ENCODE measurements around the gene GOLGA8A.

GOLGA8A gene, protein sequence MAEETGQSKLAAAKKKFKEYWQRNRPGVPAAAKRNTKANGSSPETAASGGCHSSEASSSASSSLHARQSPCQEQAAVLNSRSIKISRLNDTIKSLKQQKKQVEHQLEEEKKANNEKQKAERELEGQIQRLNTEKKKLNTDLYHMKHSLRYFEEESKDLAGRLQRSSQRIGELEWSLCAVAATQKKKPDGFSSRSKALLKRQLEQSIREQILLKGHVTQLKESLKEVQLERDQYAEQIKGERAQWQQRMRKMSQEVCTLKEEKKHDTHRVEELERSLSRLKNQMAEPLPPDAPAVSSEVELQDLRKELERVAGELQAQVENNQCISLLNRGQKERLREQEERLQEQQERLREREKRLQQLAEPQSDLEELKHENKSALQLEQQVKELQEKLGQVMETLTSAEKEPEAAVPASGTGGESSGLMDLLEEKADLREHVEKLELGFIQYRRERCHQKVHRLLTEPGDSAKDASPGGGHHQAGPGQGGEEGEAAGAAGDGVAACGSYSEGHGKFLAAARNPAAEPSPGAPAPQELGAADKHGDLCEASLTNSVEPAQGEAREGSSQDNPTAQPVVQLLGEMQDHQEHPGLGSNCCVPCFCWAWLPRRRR

DNA sequence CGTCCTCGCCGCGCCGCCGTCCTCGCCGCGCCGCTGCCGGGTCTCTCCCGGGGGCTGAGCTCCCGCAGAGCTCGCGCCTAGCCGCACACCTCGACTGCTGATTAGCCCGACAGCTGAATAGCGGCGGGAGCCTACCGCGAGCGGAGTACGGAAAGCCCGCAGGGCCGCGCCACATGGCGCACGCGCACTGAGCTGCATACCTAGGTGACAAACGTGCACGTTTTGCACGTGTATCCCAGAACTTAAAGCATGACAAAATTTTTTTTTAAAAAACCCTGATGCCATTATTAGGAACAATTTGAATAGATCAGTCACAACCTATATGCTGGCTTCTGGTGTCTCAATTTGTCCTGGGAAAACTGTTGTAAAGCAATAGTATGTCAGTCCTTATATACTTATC lies at the start of gene GOLGA8A:
Gene GOLGA8A, minus strand, starts transcription at position 122 of the 400 bp plus-strand sequence. CDS start 48,117 bp downstream, outside the sequence.
- peaks cover 25% of the 10 kb centered on the region for H3K4me1 Mint-ChIP-seq
- peak within 1 kb of the TSS; percentile 96 for H3K4me3 Mint-ChIP-seq
- H3K27me3 Mint-ChIP-seq = no peaks in the 10 kb centered on the region
- peaks cover 9% of the 10 kb centered on the region for H3K36me3 Mint-ChIP-seq
- peak within 1 kb of the TSS; percentile 100 for H3K27ac Mint-ChIP-seq
- H3K9me3 Mint-ChIP-seq = no peaks in the 10 kb centered on the region

DNA sequence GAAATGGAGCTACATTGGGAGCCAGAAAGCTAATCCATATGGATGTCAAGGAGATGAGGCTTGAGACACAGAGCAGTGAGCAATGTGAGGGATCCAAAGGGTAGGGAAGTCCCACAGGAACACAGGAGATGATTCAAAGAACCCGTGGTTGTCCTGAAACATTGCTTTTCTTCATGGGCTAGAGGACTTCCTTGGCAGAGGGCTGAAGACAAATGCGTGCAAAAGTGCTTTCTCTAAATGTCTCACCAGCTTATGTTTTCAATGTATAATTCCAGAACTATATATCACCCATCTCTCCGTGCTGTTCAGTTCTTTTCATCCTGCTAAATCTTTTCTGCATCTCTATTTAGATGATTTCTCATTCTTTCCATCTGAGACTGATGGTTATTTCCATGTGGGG lies 46.0 kb upstream of the GOLGA8A start:
- H3K27me3 Mint-ChIP-seq = peaks cover 45% of the 10 kb centered on the region

DNA sequence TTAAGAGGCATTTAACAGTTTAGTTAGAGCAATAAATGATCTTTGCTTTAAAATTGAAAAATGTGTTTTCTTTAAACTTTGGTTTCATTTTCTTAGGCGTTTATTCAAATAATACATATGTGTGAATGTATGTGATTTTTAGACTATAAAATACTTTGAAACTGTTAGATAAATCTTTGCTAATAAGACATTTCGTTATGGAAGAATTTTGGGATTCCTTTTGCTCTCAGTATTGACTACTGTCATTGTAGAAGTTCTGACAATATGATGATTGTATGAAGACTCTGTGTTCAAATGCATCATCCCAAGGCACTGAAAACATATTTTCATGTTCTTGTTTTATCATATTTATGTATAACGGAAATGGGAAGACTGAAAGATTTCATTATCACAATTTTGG lies 43.8 kb upstream of the GOLGA8A start:
- Mint-ChIP-seq H3K9me3 (no peaks in the 10 kb centered on the region), H3K36me3 (no peaks in the 10 kb centered on the region), H3K4me1 (no peaks in the 10 kb centered on the region), H3K4me3 (no peak overlapping the region), H3K27me3 (peaks cover 36% of the 10 kb centered on the region), H3K27ac (no peak overlapping the region)

More for the DNA sequence above, 46.0 kb upstream of the GOLGA8A start:
- H3K36me3 Mint-ChIP-seq = no peaks in the 10 kb centered on the region
- H3K9me3 Mint-ChIP-seq = no peaks in the 10 kb centered on the region
- H3K4me3 Mint-ChIP-seq = no peak overlapping the region
- H3K27ac Mint-ChIP-seq = no peak overlapping the region
- H3K4me1 Mint-ChIP-seq = no peaks in the 10 kb centered on the region

DNA sequence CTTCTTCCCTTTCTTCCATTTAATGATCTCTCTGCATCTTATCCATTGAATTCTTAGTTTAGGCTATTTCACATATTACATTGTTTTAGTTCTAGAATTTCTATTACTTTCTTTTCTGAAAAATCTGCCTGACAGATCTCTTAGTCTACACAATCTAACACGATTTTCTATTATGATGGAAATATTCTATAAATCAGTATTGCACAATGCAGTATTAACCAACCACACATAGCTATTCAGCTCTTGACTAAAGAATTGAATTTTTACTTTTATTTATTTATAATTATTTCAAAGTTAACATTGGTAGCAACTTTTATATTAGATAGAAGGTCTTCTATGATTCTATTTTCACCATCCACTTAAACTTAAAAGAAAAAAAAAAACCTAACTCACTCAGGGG lies 36.2 kb upstream of the GOLGA8A start:
- Mint-ChIP-seq H3K4me3 (no peak overlapping the region), H3K4me1 (peaks cover 8% of the 10 kb centered on the region), H3K27ac (no peak overlapping the region), H3K36me3 (no peaks in the 10 kb centered on the region), H3K27me3 (peaks cover 17% of the 10 kb centered on the region), H3K9me3 (no peaks in the 10 kb centered on the region)

DNA sequence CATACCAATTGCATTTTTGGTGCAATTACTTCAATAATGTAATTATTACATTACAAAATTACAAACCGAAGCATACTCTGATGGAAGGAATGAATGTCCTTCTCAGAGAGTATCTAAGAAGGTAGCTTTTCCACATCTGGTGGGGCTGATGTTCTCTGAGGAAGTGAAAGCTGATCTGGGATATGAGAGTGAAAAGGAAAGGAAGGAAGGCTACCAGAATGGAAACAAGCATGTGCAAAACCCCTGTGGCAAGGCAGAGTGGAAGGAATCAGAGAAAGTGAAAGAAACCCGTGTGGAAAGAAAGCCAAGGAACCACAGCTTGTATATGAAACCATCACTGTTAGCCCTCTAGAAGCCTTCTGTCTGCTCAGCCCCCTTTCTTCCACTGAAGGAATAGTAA lies 35.3 kb upstream of the GOLGA8A start:
- H3K36me3 Mint-ChIP-seq = no peaks in the 10 kb centered on the region
- no peaks in the 10 kb centered on the region for H3K9me3 Mint-ChIP-seq
- H3K4me3 Mint-ChIP-seq = no peak overlapping the region
- H3K27ac Mint-ChIP-seq = no peak overlapping the region
- peaks cover 15% of the 10 kb centered on the region for H3K27me3 Mint-ChIP-seq
- H3K4me1 Mint-ChIP-seq = peaks cover 11% of the 10 kb centered on the region

DNA sequence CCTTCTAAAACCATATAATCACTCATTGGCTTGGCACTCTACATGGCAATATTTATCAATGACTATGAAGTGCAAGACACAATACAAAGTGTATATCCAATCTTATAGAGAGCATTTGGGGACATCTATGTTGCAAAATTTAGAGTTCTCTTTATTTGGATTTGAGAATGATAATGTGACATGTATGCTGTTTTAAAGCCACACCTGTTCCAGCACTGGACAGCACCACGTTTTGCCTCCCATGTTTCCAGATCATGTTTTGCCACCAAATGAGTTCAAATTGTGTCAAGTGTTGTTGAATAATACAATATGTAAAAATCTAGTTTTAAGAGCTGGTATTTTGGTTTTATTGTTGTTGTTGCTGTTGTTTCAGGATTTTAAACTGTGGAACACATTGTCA lies 33.3 kb upstream of the GOLGA8A start:
- Mint-ChIP-seq H3K9me3 (no peaks in the 10 kb centered on the region), H3K27ac (no peak overlapping the region), H3K4me3 (no peak overlapping the region), H3K27me3 (peaks cover 11% of the 10 kb centered on the region), H3K4me1 (peaks cover 11% of the 10 kb centered on the region), H3K36me3 (no peaks in the 10 kb centered on the region)

DNA sequence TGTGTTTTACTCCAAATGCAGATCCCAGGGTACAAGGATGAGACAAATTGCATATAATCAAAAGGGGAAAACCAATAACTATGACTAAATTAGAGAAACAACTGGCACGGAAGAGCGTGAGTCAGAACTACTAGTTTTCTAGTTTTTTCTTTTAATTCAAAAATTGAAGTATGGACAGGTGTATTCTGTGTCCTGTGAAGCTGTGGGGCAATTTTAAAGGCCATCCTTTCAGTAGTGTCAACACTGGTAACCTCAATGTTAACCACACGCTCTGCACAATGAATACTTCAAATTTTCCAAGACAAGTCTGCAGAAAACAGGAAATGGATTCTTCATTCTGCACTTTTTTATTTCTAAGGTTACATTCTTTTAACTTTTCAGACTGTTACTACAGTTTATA lies 32.5 kb upstream of the GOLGA8A start:
- Mint-ChIP-seq H3K4me3 (no peak overlapping the region), H3K27ac (peak overlapping the region; percentile 38), H3K4me1 (peaks cover 11% of the 10 kb centered on the region), H3K9me3 (no peaks in the 10 kb centered on the region), H3K27me3 (peaks cover 6% of the 10 kb centered on the region), H3K36me3 (no peaks in the 10 kb centered on the region)

DNA sequence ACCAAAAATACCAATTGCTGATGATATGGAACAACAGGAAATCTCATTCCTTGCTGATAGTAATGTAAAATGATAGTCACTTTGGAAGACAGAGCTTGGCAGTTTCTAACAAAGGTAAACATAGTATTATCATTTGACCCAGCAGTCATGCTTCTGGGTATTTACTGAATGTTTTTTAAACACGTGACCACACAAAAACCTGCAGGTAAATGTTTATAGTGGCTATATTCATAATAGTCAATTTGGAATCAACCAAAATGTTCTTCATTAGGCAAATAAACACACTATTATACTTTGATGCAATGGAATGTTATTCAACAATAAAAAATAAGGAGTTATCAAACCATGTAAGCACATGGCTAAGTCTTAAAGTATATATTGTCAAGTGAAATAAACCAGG lies 24.1 kb upstream of the GOLGA8A start:
- H3K27me3 Mint-ChIP-seq = peaks cover 10% of the 10 kb centered on the region
- H3K4me3 Mint-ChIP-seq = no peak overlapping the region
- no peaks in the 10 kb centered on the region for H3K36me3 Mint-ChIP-seq
- H3K9me3 Mint-ChIP-seq = no peaks in the 10 kb centered on the region
- H3K27ac Mint-ChIP-seq = no peak overlapping the region
- H3K4me1 Mint-ChIP-seq = no peaks in the 10 kb centered on the region

DNA sequence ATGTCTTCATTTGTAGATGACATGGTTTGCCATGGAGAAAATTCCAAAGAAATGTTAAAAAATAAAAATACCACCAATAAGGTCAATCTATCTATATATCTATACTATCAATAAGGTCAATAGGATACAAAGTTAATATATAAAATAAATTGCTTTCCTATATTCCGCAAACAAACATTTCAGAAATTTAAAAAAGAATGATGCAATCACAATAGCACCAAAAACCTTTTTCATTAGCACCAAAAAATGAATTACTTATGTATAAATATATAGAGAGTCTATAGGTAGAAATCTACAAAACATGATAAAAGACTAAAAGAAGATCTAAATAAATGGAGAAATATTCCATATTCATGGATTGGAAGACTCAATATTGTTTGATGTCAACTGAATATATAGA lies 22.8 kb upstream of the GOLGA8A start:
- H3K9me3 Mint-ChIP-seq = no peaks in the 10 kb centered on the region
- no peak overlapping the region for H3K4me3 Mint-ChIP-seq
- H3K27me3 Mint-ChIP-seq = peaks cover 12% of the 10 kb centered on the region
- H3K4me1 Mint-ChIP-seq = no peaks in the 10 kb centered on the region
- no peaks in the 10 kb centered on the region for H3K36me3 Mint-ChIP-seq
- no peak overlapping the region for H3K27ac Mint-ChIP-seq

DNA sequence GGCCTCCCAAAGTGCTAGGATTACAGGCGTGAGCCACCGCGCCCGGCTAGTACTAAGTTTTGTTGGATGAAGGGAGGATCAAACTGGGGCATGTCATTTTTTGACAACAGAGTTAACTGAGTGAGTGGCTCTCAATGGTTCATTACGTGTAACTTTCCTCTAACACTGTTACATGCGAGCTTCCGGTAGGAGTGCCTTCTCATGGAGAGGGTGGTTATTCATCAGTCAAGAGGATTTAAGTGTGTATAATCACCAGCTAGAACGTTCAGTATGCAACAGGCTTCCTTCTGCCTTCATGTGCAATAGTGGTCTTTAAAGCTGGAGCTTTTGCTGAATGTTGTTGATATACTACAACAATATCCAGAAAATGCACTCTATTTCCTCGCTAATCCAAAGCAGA lies 19.1 kb upstream of the GOLGA8A start:
- no peak overlapping the region for H3K27ac Mint-ChIP-seq
- H3K4me1 Mint-ChIP-seq = no peaks in the 10 kb centered on the region
- H3K9me3 Mint-ChIP-seq = no peaks in the 10 kb centered on the region
- H3K27me3 Mint-ChIP-seq = peaks cover 14% of the 10 kb centered on the region
- H3K36me3 Mint-ChIP-seq = no peaks in the 10 kb centered on the region
- no peak overlapping the region for H3K4me3 Mint-ChIP-seq

DNA sequence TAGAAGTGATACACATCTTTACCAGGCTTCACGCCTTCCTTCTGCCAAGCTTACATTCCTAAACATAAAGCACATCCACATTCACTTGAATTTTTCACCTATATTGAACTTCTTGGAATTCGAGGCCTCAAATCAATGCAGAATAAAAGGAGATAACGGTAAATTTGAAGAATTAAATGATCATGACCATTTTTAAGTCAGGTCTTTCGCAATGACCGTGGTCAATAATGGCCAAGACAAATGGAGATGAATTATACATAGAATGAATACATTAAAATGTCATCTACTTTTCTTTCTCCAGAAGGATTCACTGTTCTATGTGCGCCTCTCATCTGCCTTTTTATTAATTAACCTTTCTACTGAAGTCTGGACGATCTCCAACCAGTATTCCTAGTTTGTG lies 5.3 kb upstream of the GOLGA8A start:
- Mint-ChIP-seq H3K4me1 (peaks cover 2% of the 10 kb centered on the region), H3K27me3 (peaks cover 4% of the 10 kb centered on the region), H3K36me3 (no peaks in the 10 kb centered on the region), H3K27ac (no peak overlapping the region), H3K4me3 (no peak overlapping the region), H3K9me3 (no peaks in the 10 kb centered on the region)

DNA sequence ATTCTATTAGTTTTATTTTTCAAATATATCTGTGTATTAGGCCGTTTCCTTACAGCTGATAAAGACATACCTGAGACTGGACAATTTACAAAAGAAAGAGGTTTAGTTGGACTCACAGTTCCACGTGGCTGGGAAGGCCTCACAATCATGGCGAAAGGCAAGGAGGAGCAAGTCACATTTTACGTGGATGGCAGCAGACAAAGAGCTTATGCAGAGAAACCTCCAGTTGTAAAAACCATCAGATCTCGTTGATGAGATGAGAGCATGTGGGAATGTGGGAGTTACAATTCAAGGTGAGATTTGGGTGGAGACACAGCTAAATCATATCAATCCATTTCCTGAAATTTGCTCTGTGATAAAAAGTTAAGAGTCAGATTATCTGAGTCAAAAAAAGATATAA lies 2.3 kb upstream of the GOLGA8A start:
- Mint-ChIP-seq H3K36me3 (peaks cover 7% of the 10 kb centered on the region), H3K4me3 (no peak overlapping the region), H3K9me3 (no peaks in the 10 kb centered on the region), H3K4me1 (peaks cover 19% of the 10 kb centered on the region), H3K27me3 (no peaks in the 10 kb centered on the region), H3K27ac (no peak overlapping the region)

DNA sequence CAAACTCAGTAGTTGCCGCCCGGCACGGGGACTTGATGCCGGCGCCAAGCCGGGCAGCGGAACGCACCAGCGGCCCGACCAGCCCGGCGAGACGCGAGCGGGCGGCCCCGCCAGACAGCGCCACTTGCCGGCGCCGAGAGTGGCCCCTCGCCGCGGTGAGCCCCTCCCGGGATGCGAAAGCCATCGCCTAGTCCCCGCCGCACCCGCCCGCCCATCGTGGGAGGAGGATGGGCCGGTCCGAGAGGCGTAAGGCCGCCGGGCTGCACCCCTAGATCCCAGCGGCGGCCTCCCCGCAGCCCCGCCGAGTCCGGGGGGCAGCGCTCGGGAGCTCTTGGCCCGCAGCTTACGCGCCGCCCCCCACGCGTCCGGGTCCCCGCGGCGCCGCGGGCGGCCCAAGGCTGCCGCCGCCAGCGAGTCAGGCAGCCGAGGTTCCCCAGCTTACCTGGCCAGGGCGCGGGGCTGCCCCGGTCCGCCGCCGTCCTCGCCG lies 609 bp downstream of the GOLGA8A start:
- Mint-ChIP-seq H3K4me3 (peak overlapping the region; percentile 88), H3K4me1 (peaks cover 31% of the 10 kb centered on the region), H3K9me3 (no peaks in the 10 kb centered on the region), H3K27ac (no peak overlapping the region), H3K27me3 (no peaks in the 10 kb centered on the region), H3K36me3 (peaks cover 12% of the 10 kb centered on the region)

DNA sequence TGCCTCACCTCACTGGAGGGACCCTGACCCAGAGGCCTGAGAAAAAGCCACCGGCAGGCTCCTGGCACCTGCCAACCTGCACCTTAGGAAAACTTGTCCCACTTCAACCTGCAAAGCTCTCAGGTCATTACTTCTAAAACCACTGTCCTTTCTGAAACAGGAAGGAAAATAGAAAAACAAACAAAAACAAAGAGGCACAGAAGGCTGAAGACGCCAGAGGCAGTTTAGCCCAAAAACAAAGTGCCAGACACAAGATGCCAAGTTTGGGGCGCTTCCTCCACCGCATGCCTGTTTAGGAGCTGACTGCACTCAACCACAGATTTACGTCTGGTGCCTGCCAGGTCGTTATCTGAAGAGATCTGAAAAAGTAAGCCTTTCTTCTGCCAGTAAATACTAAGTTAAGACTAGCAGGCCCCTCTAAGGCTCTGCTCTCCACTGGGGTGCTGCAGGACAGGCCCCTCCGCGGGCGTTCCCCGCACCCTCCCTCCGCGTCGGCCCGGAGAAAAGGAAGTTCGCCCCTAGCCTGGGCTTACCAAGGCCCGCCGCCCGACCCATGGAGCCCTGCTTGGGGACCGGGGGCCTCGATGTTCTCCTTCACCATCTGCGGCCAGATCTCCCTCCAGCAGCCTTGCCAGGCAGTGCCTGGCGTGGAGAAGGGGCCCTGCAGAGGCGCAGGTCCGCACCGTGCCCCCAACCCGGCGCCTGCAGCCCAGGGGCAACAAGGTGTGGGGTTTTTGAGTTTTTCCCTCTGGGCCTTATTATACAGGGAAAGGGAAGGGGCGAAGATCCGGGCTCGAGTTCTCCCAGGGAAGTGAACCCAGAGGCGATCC lies 1.3 kb downstream of the GOLGA8A start:
- Mint-ChIP-seq H3K27ac (peak overlapping the region; percentile 23), H3K27me3 (no peaks in the 10 kb centered on the region), H3K36me3 (peaks cover 16% of the 10 kb centered on the region), H3K4me3 (peak overlapping the region; percentile 88), H3K4me1 (peaks cover 32% of the 10 kb centered on the region), H3K9me3 (no peaks in the 10 kb centered on the region)

DNA sequence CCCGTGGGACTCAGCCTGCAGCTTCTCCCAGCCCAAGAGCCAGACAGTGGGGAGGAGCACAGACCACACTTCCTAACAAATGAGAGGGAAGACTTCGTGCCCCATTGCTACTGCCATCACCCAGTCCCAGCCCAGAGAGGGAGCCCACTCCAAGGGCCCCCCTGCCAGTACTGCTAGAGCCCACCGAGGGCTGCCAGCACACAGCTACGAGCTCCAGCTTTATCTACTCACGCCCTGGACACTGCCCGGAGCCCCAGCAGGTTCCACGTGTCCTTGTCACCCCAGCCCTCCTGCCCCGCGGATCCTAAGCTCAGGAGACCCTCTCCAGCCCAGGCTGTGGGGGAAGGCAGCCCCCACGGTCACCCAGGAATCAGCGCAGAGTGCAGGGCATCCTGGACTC lies 1.9 kb downstream of the GOLGA8A start:
- H3K4me3 Mint-ChIP-seq = peak overlapping the region; percentile 88
- no peak overlapping the region for H3K27ac Mint-ChIP-seq
- no peaks in the 10 kb centered on the region for H3K9me3 Mint-ChIP-seq
- peaks cover 34% of the 10 kb centered on the region for H3K4me1 Mint-ChIP-seq
- H3K36me3 Mint-ChIP-seq = peaks cover 16% of the 10 kb centered on the region
- H3K27me3 Mint-ChIP-seq = no peaks in the 10 kb centered on the region

All from activated naive CD4-positive, alpha-beta T cell treated with anti-CD3 and anti-CD28 coated beads, Interleukin-2, amount 50 U/mL, for 24 hours (primary cell).